Measurements from ENCODE around the gene CCDC177. TPM values are rescaled to one million over a fixed set of nuclear protein-coding genes. Genes with fewer than 3 reads are reported as not detected.

The CCDC177 gene
- polyA plus RNA-seq, 1 donor (not counting 4 experiments of a cell fraction or from before 2014, with no cell fraction given) = not detected

DNA sequence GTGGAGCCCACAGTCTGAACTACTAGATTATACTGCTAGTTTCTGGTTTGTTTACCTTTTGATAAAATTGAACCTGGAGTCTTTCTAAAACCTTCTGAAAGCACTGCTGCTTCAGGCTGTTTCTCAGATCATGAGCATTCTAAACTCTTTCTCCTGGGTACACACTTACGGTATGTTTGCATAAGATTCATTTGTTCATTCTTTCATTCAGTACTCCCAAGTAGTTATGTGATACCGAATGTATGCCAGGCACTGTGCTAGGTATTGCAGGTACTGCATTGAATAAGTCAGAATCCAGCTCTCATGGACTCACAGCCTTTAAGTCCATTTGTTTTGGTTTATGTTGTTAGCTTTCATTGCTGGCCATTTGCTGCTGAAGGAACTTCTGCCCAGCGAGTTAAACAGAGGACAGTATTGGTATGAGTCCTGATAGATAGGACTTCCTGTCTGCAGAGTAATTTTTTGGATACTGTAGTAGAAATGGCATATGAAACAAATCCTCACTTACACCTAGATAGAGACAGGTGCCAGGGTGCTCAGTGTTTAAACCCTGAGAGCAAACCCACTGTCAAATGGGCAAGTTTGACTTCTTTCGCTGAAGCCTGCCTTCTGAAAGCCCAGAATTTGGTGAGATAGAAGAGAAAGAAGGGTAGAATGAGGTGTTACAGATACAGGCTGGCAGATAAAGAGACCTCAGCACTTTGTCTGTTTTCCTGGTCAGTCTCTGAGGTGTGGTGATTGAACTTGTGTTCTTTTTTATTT is 38.8 kb upstream of the CCDC177 start:
- H3K27me3 ChIP-seq (ENCODE audit: control insufficient read depth, extremely low read depth, insufficient read depth, low read length) = no peaks in the 10 kb centered on the region
- H3K9me3 ChIP-seq (ENCODE audit: control insufficient read depth, low read depth, low read length) = no peaks in the 10 kb centered on the region
- no peak overlapping the region for H2AFZ ChIP-seq (ENCODE audit: control insufficient read depth, low read length)
- peaks cover 0 to 3% of the 10 kb centered on the region in 2 experiments for H3K36me3 ChIP-seq (ENCODE audit: control insufficient read depth in 2 of 2, extremely low read depth in 1 of 2, insufficient read depth in 2 of 2, low read length in 2 of 2)
- peaks cover 54% of the 10 kb centered on the region for H3K4me1 ChIP-seq (ENCODE audit: control insufficient read depth, extremely low read depth, insufficient read depth, low read length)
- peaks cover 2% of the 10 kb centered on the region for H4K20me1 ChIP-seq (ENCODE audit: control insufficient read depth, extremely low read depth, insufficient read depth, low read length)
- H3K4me2 ChIP-seq (ENCODE audit: control insufficient read depth, extremely low read depth, insufficient read depth, low read depth, low read length) = peak overlapping the region; percentile 93
- TF ChIP-seq, protein P1, sequence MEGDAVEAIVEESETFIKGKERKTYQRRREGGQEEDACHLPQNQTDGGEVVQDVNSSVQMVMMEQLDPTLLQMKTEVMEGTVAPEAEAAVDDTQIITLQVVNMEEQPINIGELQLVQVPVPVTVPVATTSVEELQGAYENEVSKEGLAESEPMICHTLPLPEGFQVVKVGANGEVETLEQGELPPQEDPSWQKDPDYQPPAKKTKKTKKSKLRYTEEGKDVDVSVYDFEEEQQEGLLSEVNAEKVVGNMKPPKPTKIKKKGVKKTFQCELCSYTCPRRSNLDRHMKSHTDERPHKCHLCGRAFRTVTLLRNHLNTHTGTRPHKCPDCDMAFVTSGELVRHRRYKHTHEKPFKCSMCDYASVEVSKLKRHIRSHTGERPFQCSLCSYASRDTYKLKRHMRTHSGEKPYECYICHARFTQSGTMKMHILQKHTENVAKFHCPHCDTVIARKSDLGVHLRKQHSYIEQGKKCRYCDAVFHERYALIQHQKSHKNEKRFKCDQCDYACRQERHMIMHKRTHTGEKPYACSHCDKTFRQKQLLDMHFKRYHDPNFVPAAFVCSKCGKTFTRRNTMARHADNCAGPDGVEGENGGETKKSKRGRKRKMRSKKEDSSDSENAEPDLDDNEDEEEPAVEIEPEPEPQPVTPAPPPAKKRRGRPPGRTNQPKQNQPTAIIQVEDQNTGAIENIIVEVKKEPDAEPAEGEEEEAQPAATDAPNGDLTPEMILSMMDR (optimal IDR thresholded peaks at IDR 0.05 in 1 of 3, IDR thresholded peaks at IDR 0.05 in 1 of 3, conservative IDR thresholded peaks at IDR 0.05 in 1 of 3; ENCODE audit: extremely low read depth in 1 of 3, insufficient read depth in 2 of 3, low read length in 3 of 3) = no peak
- TF ChIP-seq EZH2 (IDR thresholded peaks at IDR 0.05; ENCODE audit: low read length) = no peak
- dilution Hi-C loops (cut with MboI; ENCODE audit: extremely low pct_ligation_motif_present, low sequenced_read_pairs) = no loop called here
- peaks cover 63% of the 10 kb centered on the region for H3K79me2 ChIP-seq (ENCODE audit: control insufficient read depth, insufficient read depth, low read length)
- peak overlapping the region; percentile 94 for H3K9ac ChIP-seq (ENCODE audit: control insufficient read depth, extremely low read depth, insufficient read depth, low read length)
- H3K27ac ChIP-seq (ENCODE audit: control insufficient read depth, insufficient read depth, low read length) = peak overlapping the region; percentile 91
- H3K4me3 ChIP-seq (ENCODE audit: control insufficient read depth in 2 of 3, extremely low read depth in 1 of 3, insufficient read depth in 2 of 3, low read depth in 1 of 3, low read length in 3 of 3) = peak overlapping the region in 2 of 3 experiments; percentile 84 to 92
- H3K9me1 ChIP-seq (ENCODE audit: control insufficient read depth, extremely low read depth, insufficient read depth, low read length) = peaks cover 2% of the 10 kb centered on the region
- DNase-seq (ENCODE audit: low read depth, low spot score) (no peak), FAIRE-seq (no peak)

DNA sequence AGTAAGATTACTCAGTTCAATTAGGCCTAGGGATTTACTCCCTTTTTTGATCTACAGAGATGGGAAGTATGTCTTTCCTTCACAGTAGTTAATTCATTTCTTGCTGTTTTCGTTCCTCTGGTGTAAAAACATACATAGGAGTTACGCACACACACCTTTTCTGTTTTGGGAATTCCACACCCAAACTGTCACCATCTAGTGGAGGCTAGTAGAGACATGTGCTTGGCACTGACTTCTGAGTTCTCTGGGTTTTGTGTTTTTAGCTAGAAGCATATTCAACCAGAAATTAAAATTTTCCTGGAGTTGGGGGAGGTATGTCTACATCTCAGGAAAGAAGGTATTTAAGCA is 38.1 kb upstream of the CCDC177 start:
- H4K20me1 ChIP-seq (ENCODE audit: control insufficient read depth, extremely low read depth, insufficient read depth, low read length) = peaks cover 2% of the 10 kb centered on the region
- H3K36me3 ChIP-seq (ENCODE audit: control insufficient read depth in 2 of 2, extremely low read depth in 1 of 2, insufficient read depth in 2 of 2, low read length in 2 of 2) = peaks cover 0 to 3% of the 10 kb centered on the region in 2 experiments
- no peak for DNase-seq (ENCODE audit: low read depth, low spot score)
- peak overlapping the region; percentile 91 for H3K27ac ChIP-seq (ENCODE audit: control insufficient read depth, insufficient read depth, low read length)
- no peaks in the 10 kb centered on the region for H3K9me3 ChIP-seq (ENCODE audit: control insufficient read depth, low read depth, low read length)
- TF ChIP-seq, protein P1 (optimal IDR thresholded peaks at IDR 0.05 in 1 of 3, IDR thresholded peaks at IDR 0.05 in 1 of 3, conservative IDR thresholded peaks at IDR 0.05 in 1 of 3; ENCODE audit: extremely low read depth in 1 of 3, insufficient read depth in 2 of 3, low read length in 3 of 3) = peak in 2 of 3 experiments; percentile 24 to 39
- no peak for TF ChIP-seq EZH2 (IDR thresholded peaks at IDR 0.05; ENCODE audit: low read length)
- H3K79me2 ChIP-seq (ENCODE audit: control insufficient read depth, insufficient read depth, low read length) = peaks cover 57% of the 10 kb centered on the region
- peak overlapping the region; percentile 47 for H2AFZ ChIP-seq (ENCODE audit: control insufficient read depth, low read length)
- peak overlapping the region; percentile 64 to 92 (median 84) for H3K4me3 ChIP-seq (ENCODE audit: control insufficient read depth in 2 of 3, extremely low read depth in 1 of 3, insufficient read depth in 2 of 3, low read depth in 1 of 3, low read length in 3 of 3)
- dilution Hi-C loops (cut with MboI; ENCODE audit: extremely low pct_ligation_motif_present, low sequenced_read_pairs) = no loop called here
- H3K27me3 ChIP-seq (ENCODE audit: control insufficient read depth, extremely low read depth, insufficient read depth, low read length) = no peaks in the 10 kb centered on the region
- H3K9ac ChIP-seq (ENCODE audit: control insufficient read depth, extremely low read depth, insufficient read depth, low read length) = peak overlapping the region; percentile 94
- peak; percentile 34 for FAIRE-seq
- peaks cover 50% of the 10 kb centered on the region for H3K4me1 ChIP-seq (ENCODE audit: control insufficient read depth, extremely low read depth, insufficient read depth, low read length)
- peak overlapping the region; percentile 93 for H3K4me2 ChIP-seq (ENCODE audit: control insufficient read depth, extremely low read depth, insufficient read depth, low read depth, low read length)
- peaks cover 2% of the 10 kb centered on the region for H3K9me1 ChIP-seq (ENCODE audit: control insufficient read depth, extremely low read depth, insufficient read depth, low read length)

All from keratinocyte (primary cell).